ENCODE results near the gene CIDEB. TPM values are rescaled to one million over a fixed set of nuclear protein-coding genes. Genes with fewer than 3 reads are reported as not detected.
A peak's percentile ranks its signal among the peaks of the same experiment; 100 is the strongest.

The CIDEB gene
- total and polyA plus RNA-seq, 2 of the 13 experiments (the other 11 are each of a cell fraction or from before 2014, with no cell fraction given): 35.8 to 110 TPM

DNA sequence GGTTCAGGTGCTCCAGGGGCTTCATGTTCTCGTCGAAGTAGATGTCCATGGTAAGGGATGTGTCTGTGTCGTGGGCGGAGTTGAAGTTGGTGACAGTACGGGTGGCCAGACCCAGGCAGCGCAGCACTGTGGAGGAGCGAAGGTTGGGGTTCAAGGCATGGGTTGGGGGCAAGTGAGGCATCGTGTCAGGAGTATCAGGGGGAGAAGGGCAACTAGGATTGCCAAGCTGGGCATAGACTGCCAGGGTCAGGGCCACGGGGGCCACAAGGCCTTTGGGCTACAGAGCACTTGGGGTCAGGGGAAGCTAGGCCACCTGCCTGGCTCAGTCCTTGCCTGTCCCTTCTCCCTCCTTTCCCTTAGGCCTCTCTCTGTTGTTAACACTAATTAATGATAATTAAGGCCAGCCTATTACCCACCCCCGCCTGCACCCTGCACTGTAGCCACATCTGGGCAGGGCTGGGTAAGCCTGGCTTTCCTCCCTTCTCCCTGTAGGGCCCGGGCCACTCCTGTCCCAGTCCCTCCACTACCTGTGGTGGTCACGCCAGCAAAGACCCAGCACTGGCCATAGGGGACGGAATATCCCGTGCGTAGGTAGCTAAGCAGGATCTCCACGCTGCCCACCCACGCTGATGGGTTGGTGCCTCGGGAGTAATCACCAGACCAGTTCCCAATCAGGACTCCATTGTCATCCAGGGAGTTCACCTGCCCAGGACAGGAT lies 49.1 kb downstream of the CIDEB start (continued):
- TF ChIP-seq PAF1 (CRISPR knock-in tag; IDR thresholded peaks at IDR 0.05): no peak
- TF ChIP-seq ZBTB7A (CRISPR knock-in tag; IDR thresholded peaks at IDR 0.05): no peak
- no peak for TF ChIP-seq HOXA9 (CRISPR knock-in tag; IDR thresholded peaks at IDR 0.05; ENCODE audit: borderline replicate concordance)
- no peak for TF ChIP-seq RBM39 (IDR thresholded peaks at IDR 0.05; ENCODE audit: low read depth, low read length, poor library complexity, severe bottlenecking)
- TF ChIP-seq JUNB (CRISPR knock-in tag; IDR thresholded peaks at IDR 0.05; ENCODE audit: borderline replicate concordance): no peak
- no peak for TF ChIP-seq ZNF770 (CRISPR knock-in tag; IDR thresholded peaks at IDR 0.05)
- TF ChIP-seq ERF (CRISPR knock-in tag; IDR thresholded peaks at IDR 0.05): no peak
- TF ChIP-seq, protein P1, sequence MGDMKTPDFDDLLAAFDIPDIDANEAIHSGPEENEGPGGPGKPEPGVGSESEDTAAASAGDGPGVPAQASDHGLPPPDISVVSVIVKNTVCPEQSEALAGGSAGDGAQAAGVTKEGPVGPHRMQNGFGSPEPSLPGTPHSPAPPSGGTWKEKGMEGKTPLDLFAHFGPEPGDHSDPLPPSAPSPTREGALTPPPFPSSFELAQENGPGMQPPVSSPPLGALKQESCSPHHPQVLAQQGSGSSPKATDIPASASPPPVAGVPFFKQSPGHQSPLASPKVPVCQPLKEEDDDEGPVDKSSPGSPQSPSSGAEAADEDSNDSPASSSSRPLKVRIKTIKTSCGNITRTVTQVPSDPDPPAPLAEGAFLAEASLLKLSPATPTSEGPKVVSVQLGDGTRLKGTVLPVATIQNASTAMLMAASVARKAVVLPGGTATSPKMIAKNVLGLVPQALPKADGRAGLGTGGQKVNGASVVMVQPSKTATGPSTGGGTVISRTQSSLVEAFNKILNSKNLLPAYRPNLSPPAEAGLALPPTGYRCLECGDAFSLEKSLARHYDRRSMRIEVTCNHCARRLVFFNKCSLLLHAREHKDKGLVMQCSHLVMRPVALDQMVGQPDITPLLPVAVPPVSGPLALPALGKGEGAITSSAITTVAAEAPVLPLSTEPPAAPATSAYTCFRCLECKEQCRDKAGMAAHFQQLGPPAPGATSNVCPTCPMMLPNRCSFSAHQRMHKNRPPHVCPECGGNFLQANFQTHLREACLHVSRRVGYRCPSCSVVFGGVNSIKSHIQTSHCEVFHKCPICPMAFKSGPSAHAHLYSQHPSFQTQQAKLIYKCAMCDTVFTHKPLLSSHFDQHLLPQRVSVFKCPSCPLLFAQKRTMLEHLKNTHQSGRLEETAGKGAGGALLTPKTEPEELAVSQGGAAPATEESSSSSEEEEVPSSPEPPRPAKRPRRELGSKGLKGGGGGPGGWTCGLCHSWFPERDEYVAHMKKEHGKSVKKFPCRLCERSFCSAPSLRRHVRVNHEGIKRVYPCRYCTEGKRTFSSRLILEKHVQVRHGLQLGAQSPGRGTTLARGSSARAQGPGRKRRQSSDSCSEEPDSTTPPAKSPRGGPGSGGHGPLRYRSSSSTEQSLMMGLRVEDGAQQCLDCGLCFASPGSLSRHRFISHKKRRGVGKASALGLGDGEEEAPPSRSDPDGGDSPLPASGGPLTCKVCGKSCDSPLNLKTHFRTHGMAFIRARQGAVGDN (CRISPR knock-in tag; IDR thresholded peaks at IDR 0.05): peak; percentile 30
- peak; percentile 33 for TF ChIP-seq NFIB (CRISPR knock-in tag; IDR thresholded peaks at IDR 0.05; ENCODE audit: borderline replicate concordance)
- no peak for TF ChIP-seq ZKSCAN8 (CRISPR knock-in tag; IDR thresholded peaks at IDR 0.05; ENCODE audit: borderline replicate concordance)
- no peak for TF ChIP-seq KLF13 (CRISPR knock-in tag; IDR thresholded peaks at IDR 0.05)
- no peak for TF ChIP-seq NFYC (CRISPR knock-in tag; IDR thresholded peaks at IDR 0.05)
- TF ChIP-seq, protein P2, sequence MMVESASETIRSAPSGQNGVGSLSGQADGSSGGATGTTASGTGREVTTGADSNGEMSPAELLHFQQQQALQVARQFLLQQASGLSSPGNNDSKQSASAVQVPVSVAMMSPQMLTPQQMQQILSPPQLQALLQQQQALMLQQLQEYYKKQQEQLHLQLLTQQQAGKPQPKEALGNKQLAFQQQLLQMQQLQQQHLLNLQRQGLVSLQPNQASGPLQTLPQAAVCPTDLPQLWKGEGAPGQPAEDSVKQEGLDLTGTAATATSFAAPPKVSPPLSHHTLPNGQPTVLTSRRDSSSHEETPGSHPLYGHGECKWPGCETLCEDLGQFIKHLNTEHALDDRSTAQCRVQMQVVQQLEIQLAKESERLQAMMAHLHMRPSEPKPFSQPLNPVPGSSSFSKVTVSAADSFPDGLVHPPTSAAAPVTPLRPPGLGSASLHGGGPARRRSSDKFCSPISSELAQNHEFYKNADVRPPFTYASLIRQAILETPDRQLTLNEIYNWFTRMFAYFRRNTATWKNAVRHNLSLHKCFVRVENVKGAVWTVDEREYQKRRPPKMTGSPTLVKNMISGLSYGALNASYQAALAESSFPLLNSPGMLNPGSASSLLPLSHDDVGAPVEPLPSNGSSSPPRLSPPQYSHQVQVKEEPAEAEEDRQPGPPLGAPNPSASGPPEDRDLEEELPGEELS (CRISPR knock-in tag; IDR thresholded peaks at IDR 0.05): no peak
- no peak for TF ChIP-seq ZNF33B (CRISPR knock-in tag; IDR thresholded peaks at IDR 0.05)
- no peak for TF ChIP-seq ZBTB8A (CRISPR knock-in tag; IDR thresholded peaks at IDR 0.05; ENCODE audit: borderline replicate concordance, low read depth)
- no peak for TF ChIP-seq HCFC1 (IDR thresholded peaks at IDR 0.05; ENCODE audit: low read depth, low read length)
- TF ChIP-seq SIX1 (CRISPR knock-in tag; IDR thresholded peaks at IDR 0.05; ENCODE audit: borderline replicate concordance): no peak
- TF ChIP-seq ZNF816 (CRISPR knock-in tag; IDR thresholded peaks at IDR 0.05; ENCODE audit: borderline replicate concordance): no peak
- 0 out of 2 replicates have a peak, but pooled peaks have one; percentile 45 for TF ChIP-seq NFKB2 (CRISPR knock-in tag; IDR thresholded peaks at IDR 0.05; ENCODE audit: borderline replicate concordance)
- TF ChIP-seq ZNF782 (CRISPR knock-in tag; IDR thresholded peaks at IDR 0.05; ENCODE audit: borderline replicate concordance): no peak

All from HepG2 (cell line).